BJ (cell line): ENCODE data around the gene WASF2. TPM values are rescaled to one million over a fixed set of nuclear protein-coding genes. Genes with fewer than 3 reads are reported as not detected.

ENCODE experiments used
- CTCF ChIA-PET: fragments of 350-600 bp; formaldehyde crosslinking; extraction: SDS; loops from one replicate; lab custom pipeline; 2021; ENCODE audit warnings: antibody characterized with exemption, inconsistent platforms; lab: Yijun Ruan, JAX
- POLR2A ChIA-PET: fragments of 300-600 bp; sonication (Branson Sonifier 250); formaldehyde crosslinking; extraction: SDS; loops from one replicate; lab custom pipeline; 2021; ENCODE audit warnings: antibody characterized with exemption; lab: Charles Lee
- DNase-seq: peaks from one replicate; pipeline ENCODE4 v3.0.0-alpha.2; 2011; ENCODE audit warnings: low read depth
- H3K27me3 ChIP-seq: 2 replicates; pipeline ENCODE4 v1.6.0; 2011; ENCODE audit warnings: low read length; ENCODE audit not compliant: control insufficient read depth, insufficient read depth
- H3K36me3 ChIP-seq: 2 replicates; pipeline ENCODE4 v1.5.1; 2011; ENCODE audit warnings: low read length; ENCODE audit not compliant: control insufficient read depth, insufficient read depth
- H3K4me3 ChIP-seq: 2 replicates; pipeline ENCODE4 v1.5.1; 2011; ENCODE audit warnings: low read depth, mild to moderate bottlenecking, control low read depth, low read length
- CTCF ChIP-seq: IDR thresholded peaks from 2 replicates; pipeline ENCODE4 v1.5.1; 2011; ENCODE audit warnings: low read depth, mild to moderate bottlenecking, control low read depth, inconsistent platforms, low read length, moderate library complexity; ENCODE audit not compliant: insufficient read depth
- polyA plus RNA-seq: library from polyadenylated mRNA; depleted of rRNA; stranded (reverse); fragments of >200 nt; gene quantifications from 2 replicates; pipeline ENCODE4 v1.2.3, GENCODE V29; 2011

The WASF2 gene
- polyA plus RNA-seq, 1 experiment: 56.5 TPM

DNA sequence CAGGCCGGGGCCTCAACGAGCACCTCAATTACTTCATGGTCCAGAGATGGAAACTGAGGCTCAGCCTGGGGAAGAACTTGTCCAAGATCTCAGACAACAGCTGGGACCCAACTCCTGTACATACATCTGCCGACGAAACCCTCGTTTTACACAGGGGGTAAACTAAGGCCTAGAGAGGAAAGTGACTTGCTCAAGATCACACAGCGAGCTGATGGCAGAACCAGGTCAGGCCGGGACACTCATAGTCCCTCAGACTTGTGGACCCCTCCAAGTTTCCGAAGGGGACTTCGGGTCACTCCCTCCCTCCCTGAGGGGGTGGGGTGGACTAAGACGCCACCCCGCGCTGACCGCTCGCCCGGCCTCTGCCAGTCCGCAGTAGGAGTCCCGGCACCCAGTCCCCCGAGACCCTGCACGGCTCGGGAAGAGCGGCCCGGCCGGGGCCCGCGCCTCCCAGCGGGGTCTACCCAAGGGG is 430 bp downstream of the WASF2 start:
- H3K4me3 ChIP-seq: peak overlapping the region; percentile 84
- ChIA-PET CTCF (interaction anchor here (0.8 to 2.5 kb wide), 6 partner anchors 14 to 117 kb away, joined by 3 to 9 read pairs (median 4); no protein-coding TSS in a partner anchor), POLR2A (interaction anchor here (0.7 kb wide), 2 partner anchors 124 to 1016 kb away, joined by 4 to 5 read pairs; no protein-coding TSS in a partner anchor)
- no peaks in the 10 kb centered on the region for H3K27me3 ChIP-seq
- no peaks in the 10 kb centered on the region for H3K36me3 ChIP-seq
- no peak for TF ChIP-seq CTCF
- no peak for DNase-seq

- CTCF ChIA-PET: interaction anchor here (1.0 to 1.2 kb wide), 2 partner anchors 69 to 72 kb away, joined by 3 to 4 read pairs; no protein-coding TSS in a partner anchor
- no peak for TF ChIP-seq CTCF
- no peaks in the 10 kb centered on the region for H3K36me3 ChIP-seq
- DNase-seq: no peak
- H3K4me3 ChIP-seq: peak overlapping the region; percentile 84
- no peaks in the 10 kb centered on the region for H3K27me3 ChIP-seq
- POLR2A ChIA-PET: no interaction called here
These were observed 1.7 kb downstream of the WASF2 start for GRCh38 chr1:27487966-27488884.

- CTCF ChIA-PET: no interaction called here
- POLR2A ChIA-PET: no interaction called here
- no peaks in the 10 kb centered on the region for H3K27me3 ChIP-seq
- no peak for DNase-seq
- no peak for TF ChIP-seq CTCF
- H3K36me3 ChIP-seq: no peaks in the 10 kb centered on the region
- H3K4me3 ChIP-seq: no peak overlapping the region
These were observed 4.6 kb downstream of the WASF2 start for GRCh38 chr1:27485363-27485762.

GRCh38 chr1:27483659-27484058 is 6.3 kb downstream of the WASF2 start:
- Histone ChIP-seq H3K4me3 (no peak overlapping the region), H3K36me3 (no peaks in the 10 kb centered on the region), H3K27me3 (no peaks in the 10 kb centered on the region)
- no peak for TF ChIP-seq CTCF
- DNase-seq: no peak
- CTCF ChIA-PET: no interaction called here
- POLR2A ChIA-PET: no interaction called here

GRCh38 chr1:27481994-27482620 is 7.9 kb downstream of the WASF2 start:
- Histone ChIP-seq H3K36me3 (no peaks in the 10 kb centered on the region), H3K4me3 (no peak overlapping the region), H3K27me3 (no peaks in the 10 kb centered on the region)
- no peak for TF ChIP-seq CTCF
- DNase-seq: no peak
- ChIA-PET CTCF (interaction anchor here (1.2 to 1.4 kb wide), 3 partner anchors 10 to 123 kb away, joined by 3 read pairs; no protein-coding TSS in a partner anchor), POLR2A (interaction anchor here (0.6 kb wide), 1 partner anchor 38 kb away, joined by 5 read pairs; no protein-coding TSS in a partner anchor)
